ENCODE data around the gene CMTR1. TPM values are rescaled to one million over a fixed set of nuclear protein-coding genes. Genes with fewer than 3 reads are reported as not detected.
A peak's percentile ranks its signal among the peaks of the same experiment; 100 is the strongest.

The CMTR1 gene
- polyA plus RNA-seq, 1 donor from 2014 or later = 64.1 TPM

- Histone ChIP-seq H2AFZ (ENCODE audit: low read depth, low read length) (peak overlapping the region; percentile 96), H3K27me3 (ENCODE audit: insufficient read depth, low read depth, low read length) (no peaks in the 10 kb centered on the region), H3K4me2 (ENCODE audit: low read length) (peak overlapping the region; percentile 77), H3K79me2 (replicated peaks; ENCODE audit: insufficient read depth, low read length) (peaks cover 18% of the 10 kb centered on the region), H3F3A (ENCODE audit: insufficient read depth, low read length, poor library complexity, severe bottlenecking) (no peaks in the 10 kb centered on the region), H3K36me3 (ENCODE audit: insufficient read depth, low read length) (peaks cover 7% of the 10 kb centered on the region), H3K4me3 (ENCODE audit: low read length) (peak overlapping the region; percentile 88), H4K20me1 (ENCODE audit: insufficient read depth) (no peaks in the 10 kb centered on the region), H3K9me3 (ENCODE audit: low read length) (no peaks in the 10 kb centered on the region), H3K9ac (ENCODE audit: low read length) (peak overlapping the region; percentile 91), H3K27ac (ENCODE audit: low read length) (peak overlapping the region; percentile 74), H3K9me2 (ENCODE audit: insufficient read depth, low read length) (no peaks in the 10 kb centered on the region)
- TF ChIP-seq TAF1 (IDR thresholded peaks at IDR 0.05; ENCODE audit: low read depth) = no peak
- no peak for TF ChIP-seq EP300 (conservative IDR thresholded peaks at IDR 0.05; ENCODE audit: poor library complexity, severe bottlenecking)
- no peak for TF ChIP-seq CTCF (IDR thresholded peaks at IDR 0.05; ENCODE audit: poor library complexity, severe bottlenecking)
- TF ChIP-seq EZH2 (IDR thresholded peaks at IDR 0.05; ENCODE audit: borderline replicate concordance, insufficient read depth, low read length, poor library complexity, severe bottlenecking) = no peak
- no peak for TF ChIP-seq RAD21 (conservative IDR thresholded peaks at IDR 0.05)
- TF ChIP-seq POLR2AphosphoS5 (IDR thresholded peaks at IDR 0.05) = no peak
- no peak for TF ChIP-seq MXI1 (conservative IDR thresholded peaks at IDR 0.05; ENCODE audit: poor library complexity, severe bottlenecking)
- no peak for TF ChIP-seq REST (IDR thresholded peaks at IDR 0.05; ENCODE audit: borderline replicate concordance)
- no peak for TF ChIP-seq SMC3 (conservative IDR thresholded peaks at IDR 0.05; ENCODE audit: poor library complexity)
These were observed 468 bp upstream of the CMTR1 start for GRCh38 chr6:37432590-37432915.

- Histone ChIP-seq H3K9me3 (ENCODE audit: low read length) (no peaks in the 10 kb centered on the region), H2AFZ (ENCODE audit: low read depth, low read length) (peak overlapping the region; percentile 96), H3F3A (ENCODE audit: insufficient read depth, low read length, poor library complexity, severe bottlenecking) (no peaks in the 10 kb centered on the region), H3K9me2 (ENCODE audit: insufficient read depth, low read length) (no peaks in the 10 kb centered on the region), H4K20me1 (ENCODE audit: insufficient read depth) (no peaks in the 10 kb centered on the region), H3K27ac (ENCODE audit: low read length) (peak overlapping the region; percentile 74), H3K36me3 (ENCODE audit: insufficient read depth, low read length) (peaks cover 7% of the 10 kb centered on the region), H3K4me2 (ENCODE audit: low read length) (peak overlapping the region; percentile 91), H3K27me3 (ENCODE audit: insufficient read depth, low read depth, low read length) (no peaks in the 10 kb centered on the region), H3K4me3 (ENCODE audit: low read length) (peak overlapping the region; percentile 88), H3K9ac (ENCODE audit: low read length) (peak overlapping the region; percentile 91), H3K79me2 (replicated peaks; ENCODE audit: insufficient read depth, low read length) (peaks cover 18% of the 10 kb centered on the region)
- TF ChIP-seq REST (IDR thresholded peaks at IDR 0.05; ENCODE audit: borderline replicate concordance) = no peak
- TF ChIP-seq RAD21 (conservative IDR thresholded peaks at IDR 0.05) = no peak
- TF ChIP-seq CTCF (IDR thresholded peaks at IDR 0.05; ENCODE audit: poor library complexity, severe bottlenecking) = no peak
- TF ChIP-seq EZH2 (IDR thresholded peaks at IDR 0.05; ENCODE audit: borderline replicate concordance, insufficient read depth, low read length, poor library complexity, severe bottlenecking) = no peak
These were observed 743 bp downstream of the CMTR1 start for GRCh38 chr6:37433657-37434271.

Measured in neural cell (in vitro differentiated cells).